GM19372 (cell line): Measurements from ENCODE around the gene CCDC78.
"Not testable (repeated sequence)": the region's sequence is repeated elsewhere in the genome, so short reads cannot be mapped to it uniquely, and the experiment has no call there.

ENCODE experiments used
- ATAC-seq: cut with Tn5 transposase; IDR thresholded peaks from one replicate; pipeline ENCODE4 v1.9.1; 2021; ENCODE audit warnings: mild to moderate bottlenecking, low read depth, moderate library complexity; ENCODE audit not compliant: unreplicated experiment

CCDC78 gene

GRCh38 chr16:714558-715476 is 11.4 kb downstream of the CCDC78 start, which contains the start of gene METRN:
METRN (plus strand) TSS chr16:715118; CDS start chr16:715290, 172 bp downstream.
- ATAC-seq, result peak; percentile 69

DNA sequence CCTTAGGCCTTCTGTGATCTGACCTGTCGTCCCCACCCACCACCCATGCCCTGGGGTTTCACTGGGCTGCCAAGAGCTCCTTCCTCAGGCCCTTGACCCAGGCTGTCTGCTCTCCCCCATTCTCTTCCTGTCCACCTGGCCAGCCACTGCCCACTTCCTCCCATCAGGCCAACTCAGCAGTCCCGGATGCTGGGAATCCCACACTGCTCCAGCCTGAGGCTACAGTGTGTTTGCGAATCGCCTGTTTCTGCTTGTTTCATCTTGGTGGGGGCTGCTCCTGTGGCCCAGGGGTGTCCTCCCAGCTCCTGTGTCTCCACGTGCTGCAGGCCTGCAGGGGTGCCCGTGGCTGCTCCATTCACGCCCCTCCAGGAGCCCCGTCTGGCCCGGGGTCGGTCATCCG is 12.2 kb downstream of the CCDC78 start:
- no peak for ATAC-seq

GRCh38 chr16:712740-713250 is 13.4 kb downstream of the CCDC78 start:
- not testable (repeated sequence) for ATAC-seq

DNA sequence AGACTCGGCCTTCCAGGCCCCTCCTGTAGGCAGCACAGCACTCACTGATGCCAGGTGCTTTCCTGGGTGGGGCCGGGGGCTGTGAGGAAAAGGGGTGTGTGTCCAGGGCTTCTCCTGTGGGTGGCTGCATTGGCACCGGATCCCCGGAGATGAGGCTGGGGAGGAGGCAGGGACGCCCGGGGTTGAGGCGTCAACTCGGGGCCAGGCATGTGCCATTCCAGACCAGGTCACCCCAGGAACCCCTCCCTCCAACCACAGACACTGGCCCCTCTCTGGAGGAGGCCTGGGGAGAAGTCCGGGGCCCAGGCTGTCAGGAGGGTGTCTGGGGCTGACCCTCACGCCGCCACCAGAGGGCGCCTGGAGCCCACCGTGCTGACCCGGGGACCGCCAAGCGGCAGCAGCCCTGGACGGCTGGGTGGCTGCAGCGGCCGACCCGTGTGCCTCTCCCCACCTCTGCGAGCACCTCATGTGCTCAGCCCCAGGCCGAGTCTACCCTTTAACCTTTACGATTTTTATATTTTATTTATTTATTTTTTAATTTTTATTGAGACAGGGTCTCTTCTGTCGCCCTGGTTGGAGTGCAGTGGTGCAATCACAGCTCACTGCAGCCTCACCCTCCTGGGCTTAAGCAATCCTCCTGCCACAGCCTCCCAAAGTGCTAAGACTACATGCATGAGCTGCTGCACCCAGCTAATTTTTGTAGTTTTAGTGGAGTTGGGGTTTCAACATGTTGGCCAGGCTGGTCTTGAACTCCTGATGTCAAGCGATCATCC is 14.5 kb downstream of the CCDC78 start:
- no peak for ATAC-seq

DNA sequence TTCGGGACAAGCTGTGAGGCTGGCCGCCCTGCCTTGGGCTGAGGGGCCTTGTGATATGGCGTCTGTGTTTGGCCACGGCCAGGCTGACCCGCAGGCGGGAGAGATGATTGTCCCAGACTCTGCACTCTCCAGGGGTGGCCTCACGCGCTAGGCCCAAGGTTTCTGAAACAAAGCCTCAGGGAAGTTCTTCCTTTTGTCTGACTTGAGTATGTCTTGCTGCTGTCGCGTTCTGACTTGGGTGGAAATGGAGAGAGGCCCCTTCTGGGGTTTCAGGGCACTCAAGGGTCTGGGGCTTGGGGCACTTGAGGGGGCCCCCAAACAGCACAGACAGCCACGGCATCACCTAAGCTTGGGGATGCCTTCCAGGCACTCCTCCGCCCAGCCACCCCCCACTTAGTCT is 15.2 kb downstream of the CCDC78 start:
- no peak for ATAC-seq

- ATAC-seq, result no peak
Observed at GRCh38 chr16:710500-711075, 15.7 kb downstream of the CCDC78 start.

GRCh38 chr16:709566-710499 is 16.4 kb downstream of the CCDC78 start:
- ATAC-seq, result no peak

GRCh38 chr16:708959-709358 is 17.3 kb downstream of the CCDC78 start:
- no peak for ATAC-seq

DNA sequence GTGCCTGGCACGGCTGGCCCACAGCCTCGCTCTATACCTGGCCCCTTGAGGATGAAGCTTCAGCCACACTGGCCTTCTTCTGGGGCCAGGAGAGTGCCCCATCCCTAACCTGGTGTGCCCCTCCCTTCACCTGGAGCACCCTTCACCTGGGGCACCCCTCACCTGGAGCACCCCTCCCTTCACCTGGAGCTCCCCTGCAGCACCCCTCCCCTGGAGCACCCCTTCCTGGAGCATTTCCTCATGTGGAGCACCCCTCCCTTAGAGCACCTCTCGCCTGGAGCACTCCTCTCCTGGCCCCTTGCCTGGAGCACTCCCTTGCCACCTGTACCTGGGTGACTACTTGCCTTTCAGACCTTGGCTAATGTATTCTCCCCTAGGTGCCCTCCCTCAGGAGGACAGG is 18.2 kb downstream of the CCDC78 start:
- no peak for ATAC-seq

- no peak for ATAC-seq
Observed at GRCh38 chr16:707062-707538, 19.1 kb downstream of the CCDC78 start.

- no peak for ATAC-seq
Observed at GRCh38 chr16:706189-707061, 19.8 kb downstream of the CCDC78 start.

GRCh38 chr16:705431-706188 is 20.6 kb downstream of the CCDC78 start, which contains the start of gene FBXL16:
FBXL16 (minus strand) TSS chr16:705801; CDS start chr16:697405, 8,396 bp downstream.
- no peak for ATAC-seq

GRCh38 chr16:704552-705380 is 21.5 kb downstream of the CCDC78 start:
- ATAC-seq, result no peak

- no peak for ATAC-seq
Observed at GRCh38 chr16:704047-704446, 22.2 kb downstream of the CCDC78 start.

- ATAC-seq, result no peak
Observed at GRCh38 chr16:703406-703805, 22.8 kb downstream of the CCDC78 start.

DNA sequence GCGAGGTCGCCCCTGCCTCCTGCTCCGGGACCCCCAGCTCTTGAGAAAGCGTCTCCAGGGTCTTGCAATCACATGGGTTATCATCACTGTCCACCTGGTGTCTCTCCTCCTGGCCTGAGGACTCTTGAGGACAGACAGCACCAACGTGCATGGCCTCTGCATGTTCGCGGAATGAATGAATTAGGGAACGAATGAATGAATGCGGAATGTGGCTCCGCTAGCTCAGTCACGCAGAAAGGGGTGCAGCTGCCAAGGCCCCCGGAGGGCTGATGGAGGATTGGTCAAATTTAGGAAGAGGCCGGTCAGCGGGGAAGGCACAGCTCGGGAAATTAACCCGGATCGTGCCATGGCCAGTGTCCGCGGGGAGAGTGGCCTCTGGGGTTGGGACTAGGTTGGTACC is 23.9 kb downstream of the CCDC78 start:
- ATAC-seq, result no peak
